ENCODE data around the gene FAH. TPM values are rescaled to one million over a fixed set of nuclear protein-coding genes. Genes with fewer than 3 reads are reported as not detected.

Gene FAH
- total RNA-seq, 1 experiment from 2014 or later: 172 TPM

GRCh38 chr15:80151576-80151975 is 1.2 kb upstream of the FAH start:
- DNase-seq (ENCODE audit: low read depth): no peak

GRCh38 chr15:80152180-80152895 is 461 bp upstream of the FAH start:
- peak; percentile 95 for DNase-seq (ENCODE audit: low read depth)

GRCh38 chr15:80153900-80154299 is 1.1 kb downstream of the FAH start:
- peak; percentile 61 for DNase-seq (ENCODE audit: low read depth)

GRCh38 chr15:80154336-80154735 is 1.5 kb downstream of the FAH start:
- peak; percentile 66 for DNase-seq (ENCODE audit: low read depth)

- DNase-seq (ENCODE audit: low read depth): peak; percentile 25
These were observed 2.2 kb downstream of the FAH start for GRCh38 chr15:80155001-80155377.

GRCh38 chr15:80155378-80156175 is 2.8 kb downstream of the FAH start:
- DNase-seq (ENCODE audit: low read depth): peak; percentile 95

- no peak for DNase-seq (ENCODE audit: low read depth)
These were observed 3.4 kb downstream of the FAH start for GRCh38 chr15:80156176-80156720.

- DNase-seq (ENCODE audit: low read depth): no peak
These were observed 4.4 kb downstream of the FAH start for GRCh38 chr15:80157215-80157614.

GRCh38 chr15:80159301-80159700 is 6.5 kb downstream of the FAH start:
- no peak for DNase-seq (ENCODE audit: low read depth)

- peak; percentile 99 for DNase-seq (ENCODE audit: low read depth)
These were observed 7.2 kb downstream of the FAH start for GRCh38 chr15:80159811-80160569.

- peak; percentile 98 for DNase-seq (ENCODE audit: low read depth)
These were observed 7.9 kb downstream of the FAH start for GRCh38 chr15:80160570-80161156.

- DNase-seq (ENCODE audit: low read depth): no peak
These were observed 8.7 kb downstream of the FAH start for GRCh38 chr15:80161468-80162016.

GRCh38 chr15:80162059-80162554 is 9.3 kb downstream of the FAH start:
- DNase-seq (ENCODE audit: low read depth): no peak

- no peak for DNase-seq (ENCODE audit: low read depth)
These were observed 10.4 kb downstream of the FAH start for GRCh38 chr15:80163217-80163616.

- DNase-seq (ENCODE audit: low read depth): no peak
These were observed 11.1 kb downstream of the FAH start for GRCh38 chr15:80163897-80164296.

- no peak for DNase-seq (ENCODE audit: low read depth)
These were observed 15.1 kb downstream of the FAH start for GRCh38 chr15:80167936-80168335.

- DNase-seq (ENCODE audit: low read depth): no peak
These were observed 15.6 kb downstream of the FAH start for GRCh38 chr15:80168421-80168820.

- DNase-seq (ENCODE audit: low read depth): no peak
These were observed 17.1 kb downstream of the FAH start for GRCh38 chr15:80169768-80170357.

- DNase-seq (ENCODE audit: low read depth): no peak
These were observed 17.8 kb downstream of the FAH start for GRCh38 chr15:80170596-80170995.

GRCh38 chr15:80171787-80172186 is 19.0 kb downstream of the FAH start:
- DNase-seq (ENCODE audit: low read depth): no peak

- no peak for DNase-seq (ENCODE audit: low read depth)
These were observed 19.6 kb downstream of the FAH start for GRCh38 chr15:80172401-80172800.

Data from RPMI7951 (cell line).